Liver (tissue), 9 donors: ENCODE data around the gene FSIP1. TPM values are rescaled to one million over a fixed set of nuclear protein-coding genes. Genes with fewer than 3 reads are reported as not detected.
A peak's percentile ranks its signal among the peaks of the same experiment; 100 is the strongest.

Source experiments
- DNase-seq: peaks from one replicate; pipeline ENCODE4 v3.0.0-alpha.2; 2017; ENCODE audit warnings: low spot score
- H3K27ac ChIP-seq, 2 donors: one replicate each; pipeline ENCODE4 v1.7.0; 2013; ENCODE audit warnings: inconsistent platforms in 2 of 2, low read length in 2 of 2, control low read depth in 1 of 2, low read depth in 1 of 2, mild to moderate bottlenecking in 1 of 2
- H3K27me3 ChIP-seq, 4 donors: one replicate each; pipeline versions ENCODE4 v1.6.1 to v1.7.0; 2013; ENCODE audit warnings: low read length in 3 of 4, inconsistent platforms in 1 of 4, mild to moderate bottlenecking in 1 of 4, moderate library complexity in 1 of 4; ENCODE audit not compliant: control insufficient read depth in 4 of 4, insufficient read depth in 4 of 4
- H3K36me3 ChIP-seq, 4 donors: one replicate each; pipeline versions ENCODE4 v1.6.1 to v1.7.0; 2013; ENCODE audit warnings: low read length in 3 of 4, mild to moderate bottlenecking in 3 of 4, low read depth in 1 of 4, moderate library complexity in 1 of 4; ENCODE audit not compliant: control insufficient read depth in 4 of 4, insufficient read depth in 3 of 4
- H3K4me1 ChIP-seq, 4 donors: one replicate each; pipeline versions ENCODE4 v1.6.1 to v1.7.0; 2013; ENCODE audit warnings: low read length in 3 of 4, mild to moderate bottlenecking in 3 of 4, moderate library complexity in 1 of 4; ENCODE audit not compliant: control insufficient read depth in 4 of 4, insufficient read depth in 4 of 4
- H3K4me3 ChIP-seq, 3 donors: one replicate each; pipeline versions ENCODE4 v1.6.1 to v1.7.0; 2013; ENCODE audit warnings: low read length in 3 of 3, control low read depth in 1 of 3, low read depth in 1 of 3, mild to moderate bottlenecking in 1 of 3
- H3K9ac ChIP-seq, 2 donors: one replicate each; pipeline ENCODE4 v1.7.0; 2013; ENCODE audit warnings: low read length in 2 of 2, mild to moderate bottlenecking in 2 of 2, moderate library complexity in 2 of 2, control low read depth in 1 of 2, low read depth in 1 of 2
- H3K9me3 ChIP-seq, 4 donors: one replicate each; pipeline versions ENCODE4 v1.6.1 to v1.7.0; 2013; ENCODE audit warnings: low read length in 3 of 4; ENCODE audit not compliant: control insufficient read depth in 4 of 4
- ATF3 ChIP-seq: IDR thresholded peaks from 2 replicates; pipeline ENCODE4 v1.6.1; 2016; ENCODE audit warnings: antibody characterized with exemption
- CTCF ChIP-seq: fragments of 150-350 bp; IDR thresholded peaks from 2 replicates; pipeline ENCODE4 v1.5.1; 2017; ENCODE audit warnings: improper control_type of control experiment, low read depth, low read length; ENCODE audit not compliant: missing input control
- EGR1 ChIP-seq, 2 donors: IDR thresholded peaks; 2 replicates each; pipeline ENCODE4 v1.6.1; 2016 to 2018; ENCODE audit warnings: antibody characterized with exemption in 2 of 2, low read depth in 2 of 2
- FOXA1 ChIP-seq: IDR thresholded peaks from 2 replicates; pipeline ENCODE4 v1.6.1; 2016; ENCODE audit warnings: antibody characterized with exemption
- FOXA2 ChIP-seq: IDR thresholded peaks from 2 replicates; pipeline ENCODE4 v1.6.1; 2016; ENCODE audit warnings: antibody characterized with exemption
- GABPA ChIP-seq, 2 donors: IDR thresholded peaks in 1 of 2; conservative IDR thresholded peaks in 1 of 2; 2 replicates each; pipeline ENCODE4 v1.6.1; 2016; ENCODE audit warnings: antibody characterized with exemption in 2 of 2, mild to moderate bottlenecking in 1 of 2, moderate library complexity in 1 of 2
- HNF4A ChIP-seq, 2 donors: conservative IDR thresholded peaks; 2 replicates each; pipeline ENCODE4 v1.6.1; 2016; ENCODE audit warnings: antibody characterized with exemption in 2 of 2, mild to moderate bottlenecking in 2 of 2
- JUND ChIP-seq, 2 donors: IDR thresholded peaks; 2 replicates each; pipeline ENCODE4 v1.6.1; 2016; ENCODE audit warnings: antibody characterized with exemption in 2 of 2
- MAX ChIP-seq: IDR thresholded peaks from 2 replicates; pipeline ENCODE4 v1.6.1; 2016; ENCODE audit warnings: antibody characterized with exemption
- NR2F2 ChIP-seq: IDR thresholded peaks from 2 replicates; pipeline ENCODE4 v1.6.1; 2016; ENCODE audit warnings: antibody characterized with exemption
- RAD21 ChIP-seq, 2 donors: IDR thresholded peaks; 2 replicates each; pipeline ENCODE4 v1.6.1; 2016; ENCODE audit warnings: antibody characterized with exemption in 2 of 2, mild to moderate bottlenecking in 2 of 2
- RXRA ChIP-seq, 2 donors: IDR thresholded peaks; 2 replicates each; pipeline ENCODE4 v1.6.1; 2017 to 2018; ENCODE audit warnings: antibody characterized with exemption in 2 of 2, mild to moderate bottlenecking in 1 of 2
- SP1 ChIP-seq: IDR thresholded peaks from 2 replicates; pipeline ENCODE4 v1.6.1; 2018; ENCODE audit warnings: antibody characterized with exemption, mild to moderate bottlenecking
- YY1 ChIP-seq: IDR thresholded peaks from 2 replicates; pipeline ENCODE4 v1.6.1; 2016; ENCODE audit warnings: antibody characterized with exemption, mild to moderate bottlenecking
- ZBTB33 ChIP-seq: IDR thresholded peaks from 2 replicates; pipeline ENCODE4 v1.6.1; 2016; ENCODE audit warnings: antibody characterized with exemption
- WGBS: extraction: QIAGEN DNeasy Blood & Tissue Kit; methylation state at CpG from one replicate; pipeline ENCODE4 v1.1.7; 2013; 5-methylcytosine and 5-hydroxymethylcytosine counted together
- polyA plus RNA-seq, 2 donors: library from polyadenylated mRNA; stranded (reverse) in 1 of 2; unstranded in 1 of 2; fragments of 200-250 nt in 1 of 2; fragments of >200 nt in 1 of 2; fragmentation: Nextera tagmentation in 1 of 2; extraction: Ambion mirVana in 1 of 2; gene quantifications; one replicate each; pipeline versions ENCODE4 v1.2.1 to v1.2.3, GENCODE V29; 2013 to 2015
- total RNA-seq, 2 donors: library from RNA; depleted of rRNA; stranded (reverse); fragments of >200 nt; gene quantifications; one replicate each; pipeline ENCODE4 v1.2.3, GENCODE V29; 2014
- donor health status: healthy.
- donor health status: healthy.
- donor health status: healthy.
- donor health status: healthy.
- donor health status: healthy.

FSIP1 gene
- total and polyA plus RNA-seq, 4 donors: 0.05 to 0.29 (median 0.13) TPM

- TF ChIP-seq CTCF (peak; percentile 71), FOXA1 (no peak), FOXA2 (no peak), JUND (IDR thresholded peaks at IDR 0.05) (no peak), ZBTB33 (no peak)
Measured at GRCh38 chr15:39756806-39757522, 25.7 kb downstream of the FSIP1 start (continued).

- Histone ChIP-seq H3K9ac (no peak overlapping the region), H3K27ac (no peak overlapping the region), H3K27me3 (peaks cover 0 to 8% (median 0%) of the 10 kb centered on the region in 4 donors), H3K4me1 (peaks cover 0 to 3% (median 0%) of the 10 kb centered on the region in 4 donors), H3K36me3 (no peaks in the 10 kb centered on the region), H3K4me3 (no peak overlapping the region), H3K9me3 (no peaks in the 10 kb centered on the region)
- WGBS: 88% methylated on average over 1 of the region's 1 CpG
- no peak for TF ChIP-seq EGR1 (IDR thresholded peaks at IDR 0.05; ENCODE audit: low read depth in 2 of 2)
- no peak for TF ChIP-seq RAD21 (IDR thresholded peaks at IDR 0.05)
- no peak for TF ChIP-seq ZBTB33
- TF ChIP-seq YY1: no peak
- no peak for TF ChIP-seq FOXA1
- TF ChIP-seq ATF3: no peak
- TF ChIP-seq NR2F2: no peak
- TF ChIP-seq GABPA (IDR thresholded peaks at IDR 0.05 in 1 of 2, conservative IDR thresholded peaks at IDR 0.05 in 1 of 2): no peak
- no peak for TF ChIP-seq HNF4A (conservative IDR thresholded peaks at IDR 0.05)
- TF ChIP-seq SP1: no peak
- no peak for TF ChIP-seq RXRA (IDR thresholded peaks at IDR 0.05)
- no peak for TF ChIP-seq JUND (IDR thresholded peaks at IDR 0.05)
- no peak for TF ChIP-seq MAX
- DNase-seq: no peak
Measured at GRCh38 chr15:39752991-39753390, 29.6 kb downstream of the FSIP1 start.
